Measurements from ENCODE around the gene MED31.
"Not testable (repeated sequence)": the region's sequence is repeated elsewhere in the genome, so short reads cannot be mapped to it uniquely, and the experiment has no call there.

The MED31 gene

GRCh38 chr17:6676802-6677157, 25.4 kb upstream of the MED31 start:
- DNase-seq, result no peak

DNA sequence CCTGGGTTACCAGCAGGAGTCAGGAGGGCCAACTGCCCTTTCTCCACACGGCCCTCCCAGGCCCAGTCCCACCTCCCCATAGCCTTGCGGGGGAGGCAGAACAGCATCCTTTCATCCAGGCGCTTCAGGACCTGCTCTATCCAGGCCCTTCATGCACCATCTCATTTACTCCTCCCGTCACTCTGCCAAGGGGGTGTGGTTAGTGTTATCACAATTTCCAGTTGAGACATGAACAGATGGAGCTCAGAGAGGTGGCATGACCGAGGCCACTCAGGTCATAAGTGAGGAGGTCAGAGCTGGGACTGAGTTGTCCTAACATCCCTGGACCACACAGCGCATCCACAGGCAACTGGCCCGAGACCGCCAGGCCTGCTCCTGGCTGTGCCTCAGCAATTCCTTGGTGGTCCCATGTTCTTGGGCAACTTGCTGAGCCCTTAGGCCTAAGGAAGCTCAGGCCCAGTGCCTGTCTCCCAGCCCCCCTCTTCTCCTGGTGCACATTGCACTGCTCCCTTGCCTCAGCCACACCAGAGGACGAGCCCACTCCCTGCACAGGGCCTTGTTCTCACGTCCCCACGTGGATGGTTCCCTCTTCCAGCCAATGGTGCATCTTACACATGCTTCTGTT, 23.9 kb upstream of the MED31 start:
- no peak for DNase-seq

DNA sequence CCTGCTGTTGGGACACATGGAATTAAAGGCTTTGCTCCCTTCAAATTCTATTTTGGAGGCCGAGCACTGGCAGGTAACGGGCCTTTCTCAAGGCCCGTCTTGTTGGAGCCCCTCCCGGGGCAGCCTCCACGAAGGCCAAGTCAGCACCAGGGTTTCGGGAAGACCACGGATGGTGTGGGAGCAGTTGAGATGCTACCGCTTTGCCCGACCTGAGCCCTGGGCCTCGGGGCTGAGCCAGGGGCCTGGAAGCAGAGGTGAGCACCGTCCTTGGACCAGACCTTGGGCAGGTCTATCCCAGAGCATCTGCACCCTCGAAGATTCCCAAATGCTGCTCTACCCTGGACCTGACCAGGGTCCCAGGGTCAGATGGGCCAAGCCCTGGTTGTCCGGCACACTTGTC, 23.2 kb upstream of the MED31 start:
- DNase-seq, result no peak

GRCh38 chr17:6671431-6671830, 20.0 kb upstream of the MED31 start:
- no peak for DNase-seq

- no peak for DNase-seq
Measured at GRCh38 chr17:6670999-6671398, 19.6 kb upstream of the MED31 start.

DNA sequence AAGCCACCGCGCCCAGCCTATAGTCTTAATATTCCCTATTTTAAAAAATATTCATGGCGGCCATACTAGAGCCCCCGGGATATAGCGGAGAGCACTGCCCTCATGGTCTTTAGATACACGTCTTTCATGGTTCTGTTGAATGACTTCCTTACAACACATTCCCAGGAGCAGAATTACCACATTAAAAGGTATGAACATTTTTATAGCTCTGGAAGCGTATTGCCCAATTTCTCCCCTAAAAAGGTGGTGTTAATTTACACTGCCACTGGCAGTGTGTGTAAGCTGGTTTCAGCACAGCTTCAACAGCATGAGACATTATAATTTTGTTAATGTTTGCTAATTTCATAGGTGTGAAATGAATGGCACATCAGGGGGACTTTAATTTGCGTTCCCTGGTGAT, 19.2 kb upstream of the MED31 start:
- DNase-seq, result no peak

DNA sequence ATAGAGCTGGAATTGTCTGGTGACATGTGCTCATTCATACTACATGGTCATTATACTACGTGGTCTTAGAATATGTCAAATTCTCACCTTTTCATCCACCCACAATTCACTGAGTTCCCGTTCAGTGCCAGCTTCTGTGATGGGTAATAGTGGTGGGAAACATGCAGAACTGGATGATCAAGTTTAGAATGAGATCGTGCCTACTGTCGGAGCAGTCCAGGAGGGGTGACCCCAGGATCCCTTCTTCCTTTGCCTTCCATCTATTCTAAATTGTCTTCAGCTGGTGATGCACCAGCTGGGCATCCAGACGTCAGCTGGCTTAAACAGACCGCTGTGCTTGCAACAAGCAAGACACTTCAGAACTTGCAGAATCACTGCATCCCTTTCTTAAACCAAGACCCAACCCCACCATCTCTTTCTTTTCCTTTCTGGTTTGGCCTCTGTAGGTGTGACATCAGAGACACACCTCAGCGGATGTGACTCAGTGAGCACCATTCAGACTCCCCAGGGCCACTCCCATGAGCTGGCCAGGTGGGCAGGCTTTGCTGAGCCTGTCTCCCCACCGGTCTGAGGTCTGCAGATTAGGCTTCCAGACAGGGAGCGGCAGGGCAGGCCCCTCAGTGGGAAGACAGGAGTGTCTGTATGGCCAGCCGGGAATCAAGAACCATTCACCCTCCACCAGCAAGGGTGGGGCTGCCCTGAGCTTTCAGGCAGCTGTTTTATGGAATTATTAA, 18.2 kb upstream of the MED31 start:
- DNase-seq, result no peak

GRCh38 chr17:6668727-6669425, 17.5 kb upstream of the MED31 start:
- DNase-seq, result no peak

- no peak for DNase-seq
Measured at GRCh38 chr17:6668219-6668618, 16.8 kb upstream of the MED31 start.

DNA sequence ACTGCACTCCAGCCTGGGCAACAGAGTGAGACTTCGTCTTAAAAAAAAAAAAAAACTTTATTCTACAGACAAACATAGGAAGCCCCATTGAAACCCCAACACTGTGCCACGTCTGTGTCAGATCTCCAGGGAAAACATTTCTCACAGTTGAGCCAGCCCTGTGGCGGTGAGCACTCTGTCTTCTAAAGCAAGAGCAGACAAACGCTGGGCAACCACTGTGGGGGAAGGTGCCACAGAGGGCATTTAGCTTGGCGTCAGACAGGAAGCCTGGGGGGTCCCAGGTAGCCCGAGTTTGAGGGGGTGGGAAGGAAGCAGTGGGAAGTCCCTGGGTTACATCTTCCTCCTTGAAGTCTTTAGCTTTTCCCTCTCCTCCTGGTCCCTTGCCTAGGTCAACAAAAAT, 16.1 kb upstream of the MED31 start:
- no peak for DNase-seq

- DNase-seq, result no peak
Measured at GRCh38 chr17:6666557-6666956, 15.2 kb upstream of the MED31 start.

- DNase-seq, result peak; percentile 64 to 68
Measured at GRCh38 chr17:6666077-6666521, 14.7 kb upstream of the MED31 start.

GRCh38 chr17:6663200-6663599, 11.8 kb upstream of the MED31 start:
- not testable (repeated sequence) for DNase-seq

- no peak for DNase-seq
Measured at GRCh38 chr17:6661464-6661848, 10.1 kb upstream of the MED31 start.

GRCh38 chr17:6660805-6661463, 9.5 kb upstream of the MED31 start:
- DNase-seq, result peak; percentile 43 to 45

DNA sequence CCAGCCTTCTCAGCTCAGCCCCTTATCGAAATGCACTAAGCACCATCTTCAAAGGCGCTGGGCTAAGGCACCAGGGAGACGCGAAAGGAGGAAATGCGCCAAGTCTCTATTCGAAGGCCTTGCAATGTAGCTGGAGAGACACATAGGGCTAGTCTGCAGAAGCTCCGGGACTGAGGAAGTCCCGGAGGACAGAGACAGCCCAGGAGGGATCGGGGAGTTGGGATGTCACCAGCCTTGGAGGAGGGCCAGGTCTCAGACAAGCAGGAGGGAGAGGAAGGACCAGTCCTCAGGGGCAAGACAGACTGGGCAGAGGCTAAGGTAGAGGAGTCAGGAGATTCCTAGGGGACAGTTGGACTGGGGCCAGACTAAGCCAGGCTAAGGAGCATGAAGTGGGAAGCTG, 8.7 kb upstream of the MED31 start:
- no peak for DNase-seq

GRCh38 chr17:6658411-6658810, 7.0 kb upstream of the MED31 start:
- not testable (repeated sequence) for DNase-seq

- DNase-seq, result no peak
Measured at GRCh38 chr17:6657633-6658287, 6.4 kb upstream of the MED31 start.

GRCh38 chr17:6656797-6657632, 5.6 kb upstream of the MED31 start:
- peak; percentile 68 to 73 for DNase-seq

GRCh38 chr17:6655732-6656361, 4.4 kb upstream of the MED31 start:
- not testable (repeated sequence) for DNase-seq

Data from activated T-cell treated with anti-CD3 and anti-CD28 coated beads, Interleukin-2, amount 50 U/mL, for 48 hours (primary cell).